ENCODE measurements around the gene FAM13C. TPM values are rescaled to one million over a fixed set of nuclear protein-coding genes. Genes with fewer than 3 reads are reported as not detected.

Gene FAM13C
- total RNA-seq, 1 donor from 2014 or later: not detected

DNA sequence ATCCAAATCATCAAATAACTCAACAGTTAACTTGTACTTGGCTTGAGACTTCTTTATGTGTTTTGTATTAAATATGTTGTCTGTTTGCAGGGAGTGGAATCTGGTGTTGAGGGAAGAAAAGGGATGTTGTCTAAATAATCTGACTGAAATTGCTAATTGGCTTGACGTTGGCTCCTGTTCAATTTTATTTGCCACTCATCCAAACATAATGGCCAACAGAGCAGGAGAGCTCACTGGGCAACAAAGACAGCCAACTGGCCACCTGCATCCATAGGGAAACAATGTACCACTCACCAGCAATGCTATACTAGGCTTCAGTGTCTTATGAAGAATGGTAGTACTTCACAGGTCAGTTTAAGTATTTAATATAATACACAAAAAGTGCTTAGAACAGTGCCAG, 80.5 kb downstream of the FAM13C start:
- no peak overlapping the region for H3K4me3 Mint-ChIP-seq
- H3K27me3 Mint-ChIP-seq (ENCODE audit: insufficient read depth): peaks cover 1% of the 10 kb centered on the region
- H3K36me3 Mint-ChIP-seq (ENCODE audit: low read depth): no peaks in the 10 kb centered on the region
- intact Hi-C loops (cut with micrococcal nuclease): no loop called here
- H3K27ac Mint-ChIP-seq: no peak overlapping the region
- H3K4me1 Mint-ChIP-seq (ENCODE audit: low read depth): no peaks in the 10 kb centered on the region
- DNase-seq (ENCODE audit: low spot score): no peak
- H3K9me3 Mint-ChIP-seq: no peaks in the 10 kb centered on the region

GRCh38 chr10:59279991-59280505, 82.3 kb downstream of the FAM13C start:
- H3K4me3 Mint-ChIP-seq: no peak overlapping the region
- peaks cover 1% of the 10 kb centered on the region for H3K27me3 Mint-ChIP-seq (ENCODE audit: insufficient read depth)
- H3K4me1 Mint-ChIP-seq (ENCODE audit: low read depth): no peaks in the 10 kb centered on the region
- no peak overlapping the region for H3K27ac Mint-ChIP-seq
- no peak for DNase-seq (ENCODE audit: low spot score)
- intact Hi-C loops (cut with micrococcal nuclease): no loop called here
- H3K9me3 Mint-ChIP-seq: no peaks in the 10 kb centered on the region
- H3K36me3 Mint-ChIP-seq (ENCODE audit: low read depth): no peaks in the 10 kb centered on the region

GRCh38 chr10:59279476-59279875, 82.9 kb downstream of the FAM13C start:
- no peak overlapping the region for H3K4me3 Mint-ChIP-seq
- H3K27me3 Mint-ChIP-seq (ENCODE audit: insufficient read depth): peaks cover 1% of the 10 kb centered on the region
- H3K36me3 Mint-ChIP-seq (ENCODE audit: low read depth): no peaks in the 10 kb centered on the region
- H3K9me3 Mint-ChIP-seq: no peaks in the 10 kb centered on the region
- no peaks in the 10 kb centered on the region for H3K4me1 Mint-ChIP-seq (ENCODE audit: low read depth)
- no peak for DNase-seq (ENCODE audit: low spot score)
- no peak overlapping the region for H3K27ac Mint-ChIP-seq
- intact Hi-C loops (cut with micrococcal nuclease): no loop called here

DNA sequence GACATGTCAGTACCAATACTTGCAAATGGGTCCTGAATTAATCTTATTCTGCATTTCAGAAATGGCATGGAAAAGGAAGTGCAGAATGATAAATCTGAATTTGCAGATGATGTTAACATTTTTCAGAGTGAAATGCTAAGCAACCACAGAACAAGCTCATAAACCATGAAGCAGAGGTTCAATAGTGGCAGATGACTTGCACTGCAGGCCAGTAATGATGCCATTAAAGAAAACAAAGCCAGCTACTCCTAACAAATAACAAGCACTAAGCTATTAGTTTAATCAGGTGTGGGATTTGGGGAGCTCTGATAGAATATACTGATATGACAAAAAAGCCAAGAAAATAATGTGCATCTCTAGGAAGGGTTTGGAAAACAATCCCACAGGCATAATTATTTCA, 85.4 kb downstream of the FAM13C start:
- H3K9me3 Mint-ChIP-seq: no peaks in the 10 kb centered on the region
- H3K4me3 Mint-ChIP-seq: no peak overlapping the region
- intact Hi-C loops (cut with micrococcal nuclease): no loop called here
- DNase-seq (ENCODE audit: low spot score): no peak
- H3K27ac Mint-ChIP-seq: no peak overlapping the region
- no peaks in the 10 kb centered on the region for H3K4me1 Mint-ChIP-seq (ENCODE audit: low read depth)
- no peaks in the 10 kb centered on the region for H3K27me3 Mint-ChIP-seq (ENCODE audit: insufficient read depth)
- no peaks in the 10 kb centered on the region for H3K36me3 Mint-ChIP-seq (ENCODE audit: low read depth)

DNA sequence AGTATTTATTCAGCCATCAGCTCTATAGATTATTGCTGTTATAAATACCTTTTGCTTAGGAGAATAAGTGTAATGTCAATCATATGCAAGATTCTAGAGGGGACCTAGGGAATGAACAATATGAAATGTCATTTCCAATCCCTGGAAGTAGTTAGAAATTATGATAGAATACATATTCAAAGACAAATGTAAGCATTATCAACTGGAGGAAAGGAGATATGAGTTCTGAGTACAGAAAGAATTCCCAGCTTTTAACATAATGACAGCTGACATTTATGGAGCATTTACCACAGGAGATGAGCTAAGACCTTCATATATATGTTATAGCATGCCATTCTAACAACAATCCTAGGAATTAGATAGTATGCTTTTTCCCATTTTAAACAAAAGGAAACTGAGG, 86.2 kb downstream of the FAM13C start:
- Mint-ChIP-seq H3K36me3 (ENCODE audit: low read depth) (no peaks in the 10 kb centered on the region), H3K9me3 (no peaks in the 10 kb centered on the region)
- intact Hi-C loops (cut with micrococcal nuclease): no loop called here

DNA sequence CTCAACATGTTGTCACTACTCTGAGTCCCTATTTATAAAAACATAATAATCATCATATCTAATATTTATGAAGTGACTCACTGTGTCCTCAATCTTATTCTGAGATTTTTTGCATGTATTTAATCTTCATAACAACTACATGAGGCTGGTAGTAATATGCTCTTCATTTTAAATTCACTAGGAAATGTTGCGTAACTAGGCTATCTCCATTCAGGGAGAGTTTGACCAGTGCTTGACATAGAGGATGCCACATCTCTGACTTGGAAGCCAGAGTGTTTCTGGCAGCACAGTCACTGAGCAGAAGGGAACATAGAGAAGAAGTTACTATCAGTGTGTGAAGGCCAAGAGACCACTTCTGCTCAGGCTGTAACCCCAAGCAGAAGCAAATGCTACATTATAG, 88.9 kb downstream of the FAM13C start:
- intact Hi-C loops (cut with micrococcal nuclease): no loop called here
- H3K36me3 Mint-ChIP-seq (ENCODE audit: low read depth): no peaks in the 10 kb centered on the region
- no peak overlapping the region for H3K27ac Mint-ChIP-seq
- no peak overlapping the region for H3K4me3 Mint-ChIP-seq
- no peaks in the 10 kb centered on the region for H3K4me1 Mint-ChIP-seq (ENCODE audit: low read depth)
- DNase-seq (ENCODE audit: low spot score): no peak
- no peaks in the 10 kb centered on the region for H3K27me3 Mint-ChIP-seq (ENCODE audit: insufficient read depth)
- H3K9me3 Mint-ChIP-seq: no peaks in the 10 kb centered on the region

More for the DNA sequence above, 86.2 kb downstream of the FAM13C start:
- Mint-ChIP-seq H3K27me3 (ENCODE audit: insufficient read depth) (no peaks in the 10 kb centered on the region), H3K4me3 (no peak overlapping the region), H3K27ac (no peak overlapping the region), H3K4me1 (ENCODE audit: low read depth) (no peaks in the 10 kb centered on the region)
- no peak for DNase-seq (ENCODE audit: low spot score)

- H3K4me1 Mint-ChIP-seq (ENCODE audit: low read depth): no peaks in the 10 kb centered on the region
- DNase-seq (ENCODE audit: low spot score): no peak
- intact Hi-C loops (cut with micrococcal nuclease): no loop called here
- H3K4me3 Mint-ChIP-seq: no peak overlapping the region
- no peak overlapping the region for H3K27ac Mint-ChIP-seq
- H3K27me3 Mint-ChIP-seq (ENCODE audit: insufficient read depth): no peaks in the 10 kb centered on the region
- H3K9me3 Mint-ChIP-seq: no peaks in the 10 kb centered on the region
- H3K36me3 Mint-ChIP-seq (ENCODE audit: low read depth): no peaks in the 10 kb centered on the region
These were observed 90.3 kb downstream of the FAM13C start for GRCh38 chr10:59272061-59272460.

DNA sequence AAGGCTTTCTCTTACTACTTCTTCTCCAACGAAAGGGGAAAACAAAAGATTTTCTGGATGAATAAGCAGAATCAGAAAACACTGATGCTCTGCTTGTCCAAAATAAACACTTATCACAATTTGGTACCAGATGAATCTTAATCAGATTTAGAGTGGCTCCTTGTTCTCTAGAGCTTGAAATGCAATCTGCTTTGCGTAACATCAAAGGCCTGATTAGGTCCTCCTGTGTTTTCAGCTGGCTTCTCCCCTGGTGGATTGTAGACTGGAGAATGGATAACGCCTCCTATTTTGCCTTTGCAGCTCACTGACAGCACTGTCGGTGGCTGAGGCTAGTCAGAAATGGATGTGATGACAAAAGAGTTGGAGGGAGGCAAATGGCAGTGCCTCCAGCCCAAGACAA, 91.2 kb downstream of the FAM13C start:
- intact Hi-C loops (cut with micrococcal nuclease): no loop called here
- H3K9me3 Mint-ChIP-seq: no peaks in the 10 kb centered on the region
- no peaks in the 10 kb centered on the region for H3K4me1 Mint-ChIP-seq (ENCODE audit: low read depth)
- DNase-seq (ENCODE audit: low spot score): no peak
- no peak overlapping the region for H3K4me3 Mint-ChIP-seq
- H3K27ac Mint-ChIP-seq: no peak overlapping the region
- no peaks in the 10 kb centered on the region for H3K27me3 Mint-ChIP-seq (ENCODE audit: insufficient read depth)
- no peaks in the 10 kb centered on the region for H3K36me3 Mint-ChIP-seq (ENCODE audit: low read depth)

DNA sequence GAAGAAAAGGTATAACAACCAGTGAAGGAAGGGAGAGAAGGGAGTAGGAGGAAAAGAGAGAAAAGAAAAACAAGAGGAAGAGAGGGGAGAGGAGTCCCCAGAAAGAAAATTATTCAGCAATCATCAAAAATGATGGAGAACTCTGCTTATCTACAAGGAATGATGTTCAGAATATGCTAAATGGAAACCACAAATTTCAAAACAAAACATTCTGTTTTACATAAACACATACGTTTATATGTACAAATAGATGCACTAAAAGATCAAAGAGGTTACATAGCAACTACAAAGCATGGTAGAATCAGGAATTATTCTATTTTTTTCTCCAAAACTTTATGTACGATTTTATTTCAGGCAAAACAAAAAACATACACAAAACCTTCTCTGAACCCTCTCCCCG, 91.9 kb downstream of the FAM13C start:
- no peaks in the 10 kb centered on the region for H3K27me3 Mint-ChIP-seq (ENCODE audit: insufficient read depth)
- no peak overlapping the region for H3K27ac Mint-ChIP-seq
- H3K4me3 Mint-ChIP-seq: no peak overlapping the region
- no peaks in the 10 kb centered on the region for H3K4me1 Mint-ChIP-seq (ENCODE audit: low read depth)
- no peaks in the 10 kb centered on the region for H3K36me3 Mint-ChIP-seq (ENCODE audit: low read depth)
- H3K9me3 Mint-ChIP-seq: no peaks in the 10 kb centered on the region
- no peak for DNase-seq (ENCODE audit: low spot score)
- intact Hi-C loops (cut with micrococcal nuclease): no loop called here

GRCh38 chr10:59269651-59270050, 92.7 kb downstream of the FAM13C start:
- no peaks in the 10 kb centered on the region for H3K9me3 Mint-ChIP-seq
- no peaks in the 10 kb centered on the region for H3K27me3 Mint-ChIP-seq (ENCODE audit: insufficient read depth)
- intact Hi-C loops (cut with micrococcal nuclease): no loop called here
- H3K27ac Mint-ChIP-seq: no peak overlapping the region
- no peak overlapping the region for H3K4me3 Mint-ChIP-seq
- H3K36me3 Mint-ChIP-seq (ENCODE audit: low read depth): no peaks in the 10 kb centered on the region
- H3K4me1 Mint-ChIP-seq (ENCODE audit: low read depth): no peaks in the 10 kb centered on the region
- no peak for DNase-seq (ENCODE audit: low spot score)

DNA sequence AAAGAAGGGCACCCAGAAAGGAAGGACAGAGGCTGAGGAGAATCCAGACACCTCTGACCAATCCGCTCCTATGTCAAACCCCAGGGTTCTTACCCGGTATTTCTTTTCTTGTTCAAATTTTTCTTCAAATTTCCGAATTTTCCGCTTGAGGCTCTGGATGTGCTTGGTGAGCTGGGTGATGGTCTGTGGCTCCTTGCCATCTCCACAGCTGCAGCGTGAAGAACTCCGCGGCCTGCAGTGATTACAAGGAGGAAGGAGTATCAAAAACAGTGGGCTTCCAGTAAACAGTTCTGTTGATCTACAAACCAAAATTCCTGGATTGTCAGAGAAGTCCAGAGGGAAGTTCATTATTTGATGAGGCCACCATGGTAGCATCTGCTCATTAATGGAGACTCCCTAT, 93.9 kb downstream of the FAM13C start:
- DNase-seq (ENCODE audit: low spot score): no peak
- Mint-ChIP-seq H3K9me3 (no peaks in the 10 kb centered on the region), H3K27me3 (ENCODE audit: insufficient read depth) (no peaks in the 10 kb centered on the region), H3K4me1 (ENCODE audit: low read depth) (no peaks in the 10 kb centered on the region), H3K4me3 (no peak overlapping the region), H3K27ac (no peak overlapping the region), H3K36me3 (ENCODE audit: low read depth) (no peaks in the 10 kb centered on the region)
- intact Hi-C loops (cut with micrococcal nuclease): no loop called here

DNA sequence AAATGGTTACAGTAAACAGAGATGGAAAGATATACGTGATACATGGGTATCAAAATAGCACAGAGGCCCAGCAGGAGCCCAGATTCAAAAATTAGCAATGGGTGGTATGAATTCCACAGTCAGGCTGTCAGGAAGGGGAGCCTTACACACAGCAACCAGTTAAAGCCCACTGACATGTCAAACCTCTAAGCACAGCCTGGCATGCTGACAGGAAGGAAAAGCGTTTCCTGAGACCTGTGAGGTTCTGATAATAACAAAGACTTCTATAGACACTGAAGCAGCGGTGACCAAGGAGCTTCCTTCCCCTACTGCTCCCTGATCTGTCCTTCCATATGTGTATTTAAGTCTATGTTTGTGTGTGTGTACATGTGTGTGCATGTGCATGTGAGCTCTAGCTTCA, 96.0 kb downstream of the FAM13C start:
- no peak overlapping the region for H3K27ac Mint-ChIP-seq
- intact Hi-C loops (cut with micrococcal nuclease): no loop called here
- no peaks in the 10 kb centered on the region for H3K4me1 Mint-ChIP-seq (ENCODE audit: low read depth)
- H3K4me3 Mint-ChIP-seq: no peak overlapping the region
- no peaks in the 10 kb centered on the region for H3K27me3 Mint-ChIP-seq (ENCODE audit: insufficient read depth)
- H3K36me3 Mint-ChIP-seq (ENCODE audit: low read depth): no peaks in the 10 kb centered on the region
- H3K9me3 Mint-ChIP-seq: no peaks in the 10 kb centered on the region
- no peak for DNase-seq (ENCODE audit: low spot score)

- H3K4me1 Mint-ChIP-seq (ENCODE audit: low read depth): no peaks in the 10 kb centered on the region
- H3K4me3 Mint-ChIP-seq: no peak overlapping the region
- intact Hi-C loops (cut with micrococcal nuclease): no loop called here
- no peak for DNase-seq (ENCODE audit: low spot score)
- H3K36me3 Mint-ChIP-seq (ENCODE audit: low read depth): no peaks in the 10 kb centered on the region
- H3K27ac Mint-ChIP-seq: no peak overlapping the region
- no peaks in the 10 kb centered on the region for H3K27me3 Mint-ChIP-seq (ENCODE audit: insufficient read depth)
- H3K9me3 Mint-ChIP-seq: no peaks in the 10 kb centered on the region
These were observed 97.2 kb downstream of the FAM13C start for GRCh38 chr10:59265141-59265540.

GRCh38 chr10:59258890-59259289, 103.5 kb downstream of the FAM13C start:
- H3K4me1 Mint-ChIP-seq (ENCODE audit: low read depth): no peaks in the 10 kb centered on the region
- intact Hi-C loops (cut with micrococcal nuclease): no loop called here
- H3K36me3 Mint-ChIP-seq (ENCODE audit: low read depth): no peaks in the 10 kb centered on the region
- no peak overlapping the region for H3K27ac Mint-ChIP-seq
- no peak for DNase-seq (ENCODE audit: low spot score)
- H3K4me3 Mint-ChIP-seq: no peak overlapping the region
- H3K9me3 Mint-ChIP-seq: no peaks in the 10 kb centered on the region
- no peaks in the 10 kb centered on the region for H3K27me3 Mint-ChIP-seq (ENCODE audit: insufficient read depth)
